Stimulated activated CD4-positive, alpha-beta T cell treated with anti-CD3 and anti-CD28 coated beads, Interleukin-2, amount 100 ng/mL, for 4 hours (primary cell): ENCODE data around the gene CHST3.
"Not testable (repeated sequence)": the region's sequence is repeated elsewhere in the genome, so short reads cannot be mapped to it uniquely, and the experiment has no call there.

Experiments used
- DNase-seq: peaks from one replicate; pipeline ENCODE4 v3.0.0-alpha.2; 2020; ENCODE audit warnings: low read depth

CHST3 gene

GRCh38 chr10:71988895-71989294 is 24.7 kb downstream of the CHST3 start:
- DNase-seq, result not testable (repeated sequence)

GRCh38 chr10:71989661-71990454 is 25.7 kb downstream of the CHST3 start:
- DNase-seq, result no peak

DNA sequence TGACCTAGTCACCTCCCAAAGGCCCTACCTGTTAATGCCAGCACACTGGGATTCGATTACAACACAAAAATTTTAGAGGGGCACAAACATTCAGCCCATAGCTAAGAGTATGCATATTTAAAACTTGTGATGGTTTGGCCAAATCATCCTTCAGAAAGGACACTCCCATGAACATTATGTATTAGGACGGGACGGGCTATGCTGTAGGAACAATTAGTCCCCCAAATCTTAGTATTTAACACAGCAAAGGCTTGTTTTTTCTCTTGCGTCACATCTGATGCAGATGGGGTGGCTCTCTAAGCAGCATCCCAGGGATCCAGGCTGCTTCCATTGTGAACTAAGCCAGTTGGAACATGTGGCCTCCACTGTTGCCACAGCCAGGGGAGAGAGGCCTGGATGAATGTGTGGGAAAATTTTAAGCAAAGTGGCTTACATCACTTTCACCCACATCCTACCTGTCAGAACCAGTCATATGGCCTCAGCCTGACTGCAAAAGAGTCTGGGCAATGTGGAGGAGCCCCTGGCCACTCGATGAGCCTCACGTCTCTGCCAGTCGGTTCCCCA is 26.6 kb downstream of the CHST3 start:
- DNase-seq, result no peak

GRCh38 chr10:71995449-71995848 is 31.3 kb downstream of the CHST3 start:
- DNase-seq, result no peak

DNA sequence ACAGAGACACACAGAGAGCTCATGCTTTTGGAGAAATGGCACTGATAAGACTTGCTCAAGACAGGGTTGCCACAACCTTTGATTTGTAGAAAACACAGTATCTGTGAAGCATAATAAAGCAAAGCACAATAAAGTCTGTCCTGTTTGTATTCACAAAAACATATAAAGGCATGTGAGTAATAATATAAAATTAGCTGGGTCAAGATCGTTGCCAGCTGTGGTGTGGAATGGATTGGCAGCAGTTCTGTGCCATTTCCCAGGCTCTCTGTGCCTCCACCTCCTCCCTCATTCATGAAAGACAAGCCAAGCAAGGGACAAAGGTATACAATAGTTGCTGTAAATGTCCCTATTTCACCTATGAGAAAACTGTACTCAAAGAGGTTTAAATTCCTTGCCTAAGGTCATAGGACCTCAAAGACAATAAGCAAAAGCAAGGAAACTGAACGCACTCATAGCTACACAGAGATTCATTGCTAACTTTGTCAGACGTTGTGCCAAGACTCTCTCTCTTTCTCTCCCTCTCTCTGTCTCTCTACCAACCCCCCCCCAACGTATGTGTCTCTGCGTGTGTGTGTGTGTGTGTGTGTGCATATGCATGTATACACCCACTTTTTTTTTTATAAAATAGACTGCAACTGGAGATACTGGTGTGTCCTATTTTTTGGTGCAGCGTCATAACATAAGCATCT is 31.8 kb downstream of the CHST3 start:
- DNase-seq, result no peak

DNA sequence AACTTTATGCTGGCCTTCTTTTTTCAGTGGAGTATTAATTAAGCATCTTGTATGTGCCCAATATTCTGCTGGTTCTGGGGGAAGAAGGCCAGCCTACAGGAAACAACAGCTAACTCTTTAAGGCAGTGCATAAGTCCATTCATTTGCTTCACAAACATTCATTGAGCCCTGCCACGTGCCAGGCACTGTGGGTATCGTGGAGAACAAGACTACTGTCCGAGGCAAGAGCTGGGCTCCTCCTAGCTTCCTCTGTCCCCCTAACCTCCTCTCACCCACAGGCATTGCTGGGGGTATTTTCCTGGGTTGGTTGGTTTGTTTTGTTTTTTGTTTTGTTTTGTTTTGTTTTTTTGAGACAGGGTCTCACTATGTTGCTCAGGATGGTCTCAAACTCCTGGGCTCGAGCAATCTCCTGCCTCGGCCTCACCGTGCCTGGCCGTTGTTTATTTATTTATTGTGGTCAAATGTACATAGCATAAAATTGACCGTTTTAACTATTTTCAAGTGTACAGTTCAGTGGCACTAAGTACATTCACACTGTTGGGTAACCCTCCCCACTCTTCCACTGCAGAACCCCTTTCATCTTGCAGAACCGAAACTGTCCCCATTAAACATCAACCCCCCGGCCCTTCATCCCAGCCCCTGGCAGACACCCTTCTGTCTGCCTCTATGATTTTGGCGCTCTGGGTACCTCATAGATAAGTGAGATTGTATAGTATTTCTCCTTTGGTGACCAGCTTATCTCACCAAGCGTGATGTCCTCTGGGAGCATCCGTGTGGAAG is 32.6 kb downstream of the CHST3 start:
- no peak for DNase-seq

GRCh38 chr10:71998119-71998839 is 34.1 kb downstream of the CHST3 start:
- no peak for DNase-seq

GRCh38 chr10:71998840-71999194 is 34.6 kb downstream of the CHST3 start:
- DNase-seq, result no peak

DNA sequence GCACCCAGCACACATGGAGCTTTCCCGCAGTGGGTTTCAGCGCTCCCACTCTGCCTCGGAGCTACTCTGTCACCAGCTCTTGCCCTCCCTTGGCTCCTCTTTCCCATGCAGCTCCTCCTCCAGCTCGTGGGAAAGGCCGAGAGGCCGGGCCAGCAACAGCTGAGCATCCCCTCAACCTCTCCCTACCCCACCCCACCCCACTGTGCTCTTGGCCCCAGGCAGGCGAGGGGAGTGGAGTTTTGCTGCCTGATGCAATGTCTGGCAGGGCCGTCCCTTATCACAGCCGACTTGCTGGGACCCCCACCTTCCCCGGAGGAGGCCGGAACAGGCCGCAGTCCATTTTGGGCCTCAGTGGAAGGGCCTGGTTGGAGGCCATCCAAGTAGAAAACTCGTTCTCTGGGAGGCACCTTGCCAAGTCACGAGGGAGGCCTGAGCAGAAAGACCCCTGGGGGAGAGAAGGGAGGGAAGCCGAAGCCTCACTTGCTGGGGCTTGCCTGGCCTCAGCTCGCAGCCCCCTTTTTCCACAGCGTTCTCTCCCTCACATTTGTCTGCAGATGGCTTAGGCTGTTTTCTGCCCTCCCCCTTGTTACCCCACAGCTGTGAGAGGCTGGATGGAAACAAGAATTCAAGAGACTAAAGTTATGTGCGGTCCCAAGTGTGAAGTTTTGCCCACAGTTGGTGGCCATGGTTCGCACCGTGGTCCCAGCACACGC is 35.3 kb downstream of the CHST3 start:
- DNase-seq, result no peak

DNA sequence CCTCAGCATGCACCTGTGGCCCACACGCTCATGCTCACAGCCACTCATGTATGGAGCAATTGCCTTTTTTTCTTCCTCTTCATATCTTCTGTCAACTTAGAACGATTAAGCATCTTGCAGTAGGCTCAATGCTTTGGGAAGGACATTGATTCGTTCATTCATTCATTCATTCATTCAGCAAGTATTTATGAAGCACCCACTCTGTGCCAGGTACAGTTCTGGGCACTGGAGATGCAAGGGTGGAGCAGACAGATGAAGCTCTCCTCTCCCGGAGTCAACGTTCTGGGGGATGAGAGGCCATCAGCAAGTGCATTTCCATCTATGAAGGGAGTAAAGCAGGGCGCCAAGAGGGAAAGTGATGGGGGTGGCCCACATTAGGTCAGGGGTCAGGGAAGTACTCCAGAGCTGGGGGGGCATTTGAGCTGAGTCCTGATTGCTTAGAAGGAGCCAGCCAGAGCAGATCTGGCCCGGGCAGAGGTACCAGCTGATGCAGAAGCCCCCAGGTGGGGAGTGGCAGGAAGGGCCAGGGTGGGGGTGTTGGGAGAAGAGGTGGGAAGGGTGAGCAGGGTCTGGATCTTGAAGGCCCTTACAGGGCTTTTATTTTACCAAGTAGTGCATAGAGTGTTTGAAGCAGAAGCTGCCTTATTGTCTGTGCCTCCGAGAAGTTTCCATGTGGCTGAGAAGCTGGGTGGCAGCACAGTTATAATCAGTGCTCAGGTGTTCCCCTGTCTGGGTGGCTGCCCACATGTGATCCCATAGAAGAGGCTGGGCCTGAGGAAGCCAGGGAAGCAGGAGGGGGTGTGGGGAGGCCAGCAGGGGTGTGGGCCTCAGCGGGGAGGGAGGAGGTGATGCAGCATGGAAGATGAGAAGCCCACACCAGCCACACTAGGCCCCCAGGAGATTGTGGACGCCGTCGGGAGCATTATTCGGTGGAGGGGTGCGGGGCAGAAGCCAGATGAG is 36.2 kb downstream of the CHST3 start:
- DNase-seq, result no peak

DNA sequence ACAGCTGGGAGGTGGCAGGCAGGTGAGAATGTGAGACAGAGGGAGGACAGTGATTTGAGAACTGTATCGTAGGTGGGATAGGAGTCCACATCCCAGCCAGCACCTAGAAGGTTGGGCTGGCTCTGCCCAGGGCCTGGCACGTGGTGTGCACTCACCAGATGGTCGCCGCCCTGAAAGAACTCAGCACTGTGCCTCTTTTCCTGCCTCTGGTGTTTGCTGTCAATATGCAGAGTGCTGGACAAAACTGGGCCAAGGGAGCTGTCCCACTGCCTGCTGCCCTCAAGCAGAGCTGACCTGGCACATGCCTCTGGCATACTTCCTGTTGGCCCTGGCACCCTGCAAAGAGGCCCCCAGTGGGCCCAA is 36.8 kb downstream of the CHST3 start:
- DNase-seq, result no peak

DNA sequence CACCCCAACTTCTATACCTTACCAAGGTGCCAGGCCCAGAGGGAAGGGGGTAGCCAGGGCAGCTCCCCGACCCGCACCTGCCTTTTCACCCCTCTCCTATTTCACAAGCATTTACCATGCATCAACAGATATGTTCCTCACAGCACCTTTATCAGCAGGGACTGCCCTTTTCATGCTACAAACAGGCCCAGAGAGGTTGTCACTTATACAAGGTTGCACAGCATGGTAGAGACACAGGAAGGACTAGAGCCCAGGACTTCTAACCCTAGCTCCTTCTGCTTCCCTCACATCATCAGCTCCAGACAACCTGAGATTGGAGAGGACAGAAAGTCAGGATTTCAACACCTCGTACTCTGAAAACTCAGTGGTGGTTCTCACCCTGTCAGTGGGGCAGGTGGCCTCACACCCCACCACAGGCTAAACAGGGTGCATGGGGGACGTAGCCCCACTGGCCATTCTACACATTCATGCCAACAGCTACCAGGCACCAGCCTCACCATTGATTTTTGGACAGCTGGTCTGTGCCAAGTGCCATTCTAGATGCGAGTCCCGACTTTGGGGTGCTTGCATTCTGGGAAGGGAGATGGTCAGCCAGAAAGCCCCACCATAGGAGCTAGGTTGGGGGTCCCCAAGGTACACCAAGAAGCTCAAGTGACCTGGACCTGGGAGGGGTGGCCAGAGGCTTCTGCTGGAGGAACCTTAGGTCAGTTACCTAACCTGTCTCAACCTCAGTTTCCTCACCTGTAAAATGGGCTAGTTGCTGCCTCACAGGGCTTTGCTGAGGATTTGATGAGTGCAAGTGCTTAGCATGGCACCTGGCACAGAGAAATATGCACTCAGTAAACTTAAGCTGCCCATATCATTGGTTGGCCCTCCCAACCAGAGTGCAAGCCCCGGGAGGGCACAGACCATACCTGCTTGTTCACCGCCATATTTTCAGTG is 38.4 kb downstream of the CHST3 start:
- no peak for DNase-seq

DNA sequence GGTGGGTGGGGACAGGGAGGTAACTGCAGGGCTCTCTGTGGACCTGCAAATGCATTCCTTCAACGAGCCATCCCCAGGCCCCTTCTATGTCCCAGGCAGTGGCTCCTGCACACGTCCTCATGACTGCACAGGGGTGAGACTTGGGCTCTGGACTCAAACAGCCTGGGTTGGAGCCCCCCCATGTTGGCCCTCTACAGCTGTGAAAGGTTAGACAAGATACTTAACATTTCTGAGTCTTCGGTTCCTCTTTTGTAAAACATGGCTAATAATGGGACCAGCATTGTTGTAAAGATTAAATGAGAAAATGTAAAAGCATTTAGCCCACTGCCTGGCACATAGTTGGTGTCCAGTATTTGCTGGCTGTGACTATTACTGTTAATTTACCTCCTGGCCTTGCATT is 41.8 kb downstream of the CHST3 start:
- no peak for DNase-seq

DNA sequence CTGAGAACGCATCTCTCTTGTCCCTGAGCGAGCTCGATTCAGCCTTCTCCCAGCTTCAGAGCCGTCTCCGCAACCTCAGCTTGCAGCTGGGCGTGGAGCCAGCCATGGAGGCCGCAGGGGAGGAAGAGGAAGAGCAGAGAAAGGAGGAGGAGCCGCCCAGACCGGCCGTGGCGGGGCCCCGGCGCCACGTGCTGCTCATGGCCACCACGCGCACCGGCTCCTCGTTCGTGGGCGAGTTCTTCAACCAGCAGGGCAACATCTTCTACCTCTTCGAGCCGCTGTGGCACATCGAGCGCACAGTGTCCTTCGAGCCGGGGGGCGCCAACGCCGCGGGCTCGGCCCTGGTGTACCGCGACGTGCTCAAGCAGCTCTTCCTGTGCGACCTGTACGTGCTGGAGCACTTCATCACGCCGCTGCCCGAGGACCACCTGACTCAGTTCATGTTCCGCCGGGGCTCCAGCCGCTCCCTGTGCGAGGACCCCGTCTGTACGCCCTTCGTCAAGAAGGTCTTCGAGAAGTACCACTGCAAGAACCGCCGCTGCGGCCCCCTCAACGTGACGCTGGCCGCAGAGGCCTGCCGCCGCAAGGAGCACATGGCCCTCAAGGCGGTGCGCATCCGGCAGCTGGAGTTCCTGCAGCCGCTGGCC is 43.2 kb downstream of the CHST3 start:
- no peak for DNase-seq

DNA sequence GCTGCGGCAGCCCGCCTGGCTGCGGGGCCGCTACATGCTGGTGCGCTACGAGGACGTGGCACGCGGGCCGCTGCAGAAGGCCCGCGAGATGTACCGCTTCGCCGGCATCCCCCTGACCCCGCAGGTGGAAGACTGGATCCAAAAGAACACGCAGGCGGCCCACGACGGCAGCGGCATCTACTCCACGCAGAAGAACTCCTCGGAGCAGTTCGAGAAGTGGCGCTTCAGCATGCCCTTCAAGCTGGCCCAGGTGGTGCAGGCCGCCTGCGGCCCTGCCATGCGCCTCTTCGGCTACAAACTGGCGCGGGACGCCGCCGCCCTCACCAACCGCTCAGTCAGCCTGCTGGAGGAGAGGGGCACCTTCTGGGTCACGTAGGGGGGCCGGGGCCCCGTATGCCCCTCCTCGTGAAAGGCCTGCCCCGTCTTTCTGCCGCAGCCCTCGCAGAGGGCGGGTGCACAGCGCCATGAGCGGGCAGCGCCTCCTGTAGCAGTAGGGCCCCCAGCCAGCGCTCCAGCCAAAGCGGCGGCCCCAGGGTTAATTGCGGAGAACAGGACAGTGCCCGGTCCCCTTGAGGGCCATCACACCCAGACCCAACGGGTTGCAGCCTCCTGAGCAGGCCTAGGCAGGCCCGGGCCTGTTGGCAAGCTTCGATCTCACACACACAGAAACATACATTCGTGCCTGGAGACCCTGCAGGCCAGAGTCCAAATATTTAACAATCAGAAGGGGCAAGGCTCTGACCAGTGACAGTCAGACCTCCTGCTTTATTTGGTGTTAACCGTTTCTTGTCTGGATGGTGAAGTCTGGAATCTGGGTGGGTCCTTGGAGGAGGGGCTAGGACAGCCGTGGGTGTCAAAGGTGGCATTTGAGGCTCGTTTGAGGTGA is 44.1 kb downstream of the CHST3 start:
- no peak for DNase-seq

DNA sequence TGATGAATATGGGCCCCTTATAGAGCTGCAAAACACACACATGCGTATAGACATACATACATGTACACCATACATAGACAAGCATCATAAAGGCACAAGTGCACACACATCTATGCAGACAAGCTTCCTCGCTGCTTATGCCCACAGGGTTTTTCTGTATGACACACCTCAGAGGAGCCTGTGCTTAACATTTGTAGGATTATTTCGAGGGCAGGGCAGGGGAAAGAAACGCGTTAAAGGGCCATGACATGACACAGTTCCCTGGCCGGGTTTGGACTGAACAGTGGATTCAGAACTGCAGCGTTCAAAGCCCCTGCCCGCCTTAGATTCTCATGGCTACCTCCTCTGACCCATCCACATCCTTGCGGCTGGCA is 44.8 kb downstream of the CHST3 start:
- no peak for DNase-seq

GRCh38 chr10:72009425-72010081 is 45.4 kb downstream of the CHST3 start:
- DNase-seq, result no peak
